ENCODE measurements around the gene RFX8.

GRCh38 chr2:101416609-101417008 is 58.3 kb downstream of the RFX8 start:
- TF ChIP-seq NFIC (IDR thresholded peaks at IDR 0.05; ENCODE audit: borderline replicate concordance) (no peak), CTCF (IDR thresholded peaks at IDR 0.05) (no peak), CHD2 (IDR thresholded peaks at IDR 0.05; ENCODE audit: low read length, partially characterized antibody) (no peak), POLR2AphosphoS5 (IDR thresholded peaks at IDR 0.05; ENCODE audit: low read depth, low read length) (no peak), EP300 (IDR thresholded peaks at IDR 0.05; ENCODE audit: borderline replicate concordance in 1 of 2, low read depth in 1 of 2, low read length in 1 of 2) (no peak), SIN3A (IDR thresholded peaks at IDR 0.05; ENCODE audit: borderline replicate concordance, low read depth, low read length) (no peak), MAX (IDR thresholded peaks at IDR 0.05; ENCODE audit: low read depth) (no peak), FOSL2 (IDR thresholded peaks at IDR 0.05; ENCODE audit: borderline replicate concordance, low read depth) (no peak), TAF1 (IDR thresholded peaks at IDR 0.05; ENCODE audit: borderline replicate concordance, low read depth, low read length) (no peak), REST (IDR thresholded peaks at IDR 0.05; ENCODE audit: low read depth, low read length) (no peak), JUND (IDR thresholded peaks at IDR 0.05) (no peak)

All from SK-N-SH (cell line).